Measurements from ENCODE around the gene TEX14.
A peak's percentile ranks its signal among the peaks of the same experiment; 100 is the strongest.

The TEX14 gene

GRCh38 chr17:58648236-58648635 lies 43.6 kb downstream of the TEX14 start:
- no peak for DNase-seq

- no peak for DNase-seq
These were observed 48.7 kb downstream of the TEX14 start for GRCh38 chr17:58643147-58643546.

- DNase-seq = no peak
These were observed 49.9 kb downstream of the TEX14 start for GRCh38 chr17:58641887-58642311.

- DNase-seq = no peak
These were observed 51.6 kb downstream of the TEX14 start for GRCh38 chr17:58640202-58640601.

- no peak for DNase-seq
These were observed 52.2 kb downstream of the TEX14 start for GRCh38 chr17:58639681-58640080.

GRCh38 chr17:58637011-58637570 lies 54.8 kb downstream of the TEX14 start:
- no peak for DNase-seq

- DNase-seq = no peak
These were observed 59.2 kb downstream of the TEX14 start for GRCh38 chr17:58632324-58633314.

- DNase-seq = peak; percentile 96
These were observed 60.1 kb downstream of the TEX14 start for GRCh38 chr17:58631523-58632323.

GRCh38 chr17:58630883-58631522 lies 60.8 kb downstream of the TEX14 start:
- no peak for DNase-seq

- DNase-seq = no peak
These were observed 64.9 kb downstream of the TEX14 start for GRCh38 chr17:58626905-58627304.

- no peak for DNase-seq
These were observed 67.1 kb downstream of the TEX14 start for GRCh38 chr17:58624751-58625150.

GRCh38 chr17:58621174-58621573 lies 70.7 kb downstream of the TEX14 start:
- DNase-seq = no peak

GRCh38 chr17:58618336-58618735 lies 73.5 kb downstream of the TEX14 start:
- no peak for DNase-seq

GRCh38 chr17:58617563-58617962 lies 74.3 kb downstream of the TEX14 start:
- DNase-seq = no peak

- no peak for DNase-seq
These were observed 75.8 kb downstream of the TEX14 start for GRCh38 chr17:58615768-58616659.

GRCh38 chr17:58614859-58615459 lies 76.9 kb downstream of the TEX14 start:
- DNase-seq = no peak

- DNase-seq = no peak
These were observed 80.5 kb downstream of the TEX14 start for GRCh38 chr17:58611331-58611730.

GRCh38 chr17:58606934-58607333 lies 84.9 kb downstream of the TEX14 start:
- DNase-seq = no peak

GRCh38 chr17:58605986-58606385 lies 85.9 kb downstream of the TEX14 start:
- no peak for DNase-seq

GRCh38 chr17:58605470-58605869 lies 86.4 kb downstream of the TEX14 start:
- DNase-seq = no peak

GRCh38 chr17:58601976-58602375 lies 89.9 kb downstream of the TEX14 start:
- no peak for DNase-seq
